Breast epithelium (tissue), 4 donors: ENCODE results near the gene GPR183. TPM values are rescaled to one million over a fixed set of nuclear protein-coding genes. Genes with fewer than 3 reads are reported as not detected.

Experiments
- DNase-seq, 2 donors: peaks; one replicate each; pipeline ENCODE4 v3.0.0-alpha.2; 2019; ENCODE audit warnings: low spot score in 2 of 2
- H3K27ac ChIP-seq, 2 donors: fragments of 200-600 bp; sonication (generic) in 1 of 2; one replicate each; pipeline ENCODE4 v1.5.1; 2016 to 2019; ENCODE audit warnings: mild to moderate bottlenecking in 1 of 2
- H3K27me3 ChIP-seq, 2 donors: fragments of 200-600 bp; sonication (generic) in 1 of 2; one replicate each; pipeline versions ENCODE4 v1.5.1 to v1.6.0; 2017 to 2019; ENCODE audit warnings: control low read depth in 1 of 2, mild to moderate bottlenecking in 1 of 2
- H3K36me3 ChIP-seq: fragments of 200-600 bp; one replicate; pipeline ENCODE4 v1.5.1; 2019
- H3K4me1 ChIP-seq, 2 donors: fragments of 200-600 bp; sonication (generic); one replicate each; pipeline ENCODE4 v1.5.1; 2016 to 2019; ENCODE audit warnings: control low read depth in 1 of 2
- H3K4me3 ChIP-seq, 3 donors: fragments of 200-600 bp; sonication (generic); 1 replicate in 2 of 3; 2 replicates in 1 of 3; pipeline ENCODE4 v1.5.1; 2016 to 2019; ENCODE audit warnings: mild to moderate bottlenecking in 3 of 3, moderate library complexity in 2 of 3
- H3K9me3 ChIP-seq, 2 donors: fragments of 200-600 bp; sonication (generic) in 1 of 2; one replicate each; pipeline ENCODE4 v1.5.1; 2016 to 2019; ENCODE audit warnings: control low read depth in 1 of 2
- POLR2A ChIP-seq: fragments of 450-650 bp; IDR thresholded peaks from one replicate; pipeline ENCODE4 v1.6.1; 2016; ENCODE audit warnings: antibody characterized with exemption, mild to moderate bottlenecking, moderate library complexity
- POLR2AphosphoS5 ChIP-seq, 3 donors: sonication (generic); formaldehyde crosslinking; IDR thresholded peaks; one replicate each; pipeline ENCODE4 v1.6.1; 2017; ENCODE audit warnings: antibody characterized with exemption in 3 of 3
- intact Hi-C: fragments of 100-400 bp; cut with DNase I; formaldehyde crosslinking; loops from one replicate; pipeline ENCODE4 v1.15.1; 2023; ENCODE audit warnings: low total_unique reads
- total RNA-seq, 3 donors: library from RNA; depleted of rRNA; stranded (reverse); fragments of >200 nt; gene quantifications; one replicate each; pipeline ENCODE4 v1.1.0, GENCODE V29; 2016
- TF ChIP-seq, protein P1 (sequence below), 3 donors: fragments of 450-650 bp; IDR thresholded peaks; one replicate each; pipeline ENCODE4 v1.5.1; 2016 to 2017; ENCODE audit warnings: antibody characterized with exemption in 3 of 3, mild to moderate bottlenecking in 3 of 3, moderate library complexity in 3 of 3

The GPR183 gene
- total RNA-seq, 3 donors from 2014 or later, result 10.2 to 30.1 (median 21.4) TPM

DNA sequence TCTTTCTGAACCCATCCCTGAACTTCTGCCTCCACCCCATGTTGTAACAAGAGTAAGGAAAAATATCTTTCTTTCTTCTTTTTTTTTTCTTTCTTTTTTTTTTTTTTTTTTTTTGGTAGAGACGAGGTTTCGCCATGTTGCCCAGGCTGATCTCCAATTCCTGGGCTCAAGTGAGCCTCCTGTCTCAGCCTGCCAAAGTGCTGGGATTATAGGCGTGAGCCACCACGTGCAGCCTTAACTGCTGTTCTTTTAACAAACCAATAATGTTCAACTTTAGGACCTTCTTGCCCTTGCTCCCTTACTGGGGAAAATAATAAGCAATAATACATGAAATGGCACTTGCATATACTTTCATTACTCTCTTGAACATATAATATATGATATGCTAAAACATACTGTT is 19.6 kb downstream of the GPR183 start:
- Histone ChIP-seq H3K36me3 (no peaks in the 10 kb centered on the region), H3K4me1 (no peaks in the 10 kb centered on the region), H3K4me3 (no peak overlapping the region), H3K9me3 (no peaks in the 10 kb centered on the region), H3K27me3 (no peaks in the 10 kb centered on the region), H3K27ac (no peak overlapping the region)
- intact Hi-C loops, result no loop called here
- DNase-seq, result no peak
- TF ChIP-seq POLR2A (no peak), POLR2AphosphoS5 (IDR thresholded peaks at IDR 0.05) (no peak)
- TF ChIP-seq, protein P1, sequence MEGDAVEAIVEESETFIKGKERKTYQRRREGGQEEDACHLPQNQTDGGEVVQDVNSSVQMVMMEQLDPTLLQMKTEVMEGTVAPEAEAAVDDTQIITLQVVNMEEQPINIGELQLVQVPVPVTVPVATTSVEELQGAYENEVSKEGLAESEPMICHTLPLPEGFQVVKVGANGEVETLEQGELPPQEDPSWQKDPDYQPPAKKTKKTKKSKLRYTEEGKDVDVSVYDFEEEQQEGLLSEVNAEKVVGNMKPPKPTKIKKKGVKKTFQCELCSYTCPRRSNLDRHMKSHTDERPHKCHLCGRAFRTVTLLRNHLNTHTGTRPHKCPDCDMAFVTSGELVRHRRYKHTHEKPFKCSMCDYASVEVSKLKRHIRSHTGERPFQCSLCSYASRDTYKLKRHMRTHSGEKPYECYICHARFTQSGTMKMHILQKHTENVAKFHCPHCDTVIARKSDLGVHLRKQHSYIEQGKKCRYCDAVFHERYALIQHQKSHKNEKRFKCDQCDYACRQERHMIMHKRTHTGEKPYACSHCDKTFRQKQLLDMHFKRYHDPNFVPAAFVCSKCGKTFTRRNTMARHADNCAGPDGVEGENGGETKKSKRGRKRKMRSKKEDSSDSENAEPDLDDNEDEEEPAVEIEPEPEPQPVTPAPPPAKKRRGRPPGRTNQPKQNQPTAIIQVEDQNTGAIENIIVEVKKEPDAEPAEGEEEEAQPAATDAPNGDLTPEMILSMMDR (IDR thresholded peaks at IDR 0.05), result no peak

DNA sequence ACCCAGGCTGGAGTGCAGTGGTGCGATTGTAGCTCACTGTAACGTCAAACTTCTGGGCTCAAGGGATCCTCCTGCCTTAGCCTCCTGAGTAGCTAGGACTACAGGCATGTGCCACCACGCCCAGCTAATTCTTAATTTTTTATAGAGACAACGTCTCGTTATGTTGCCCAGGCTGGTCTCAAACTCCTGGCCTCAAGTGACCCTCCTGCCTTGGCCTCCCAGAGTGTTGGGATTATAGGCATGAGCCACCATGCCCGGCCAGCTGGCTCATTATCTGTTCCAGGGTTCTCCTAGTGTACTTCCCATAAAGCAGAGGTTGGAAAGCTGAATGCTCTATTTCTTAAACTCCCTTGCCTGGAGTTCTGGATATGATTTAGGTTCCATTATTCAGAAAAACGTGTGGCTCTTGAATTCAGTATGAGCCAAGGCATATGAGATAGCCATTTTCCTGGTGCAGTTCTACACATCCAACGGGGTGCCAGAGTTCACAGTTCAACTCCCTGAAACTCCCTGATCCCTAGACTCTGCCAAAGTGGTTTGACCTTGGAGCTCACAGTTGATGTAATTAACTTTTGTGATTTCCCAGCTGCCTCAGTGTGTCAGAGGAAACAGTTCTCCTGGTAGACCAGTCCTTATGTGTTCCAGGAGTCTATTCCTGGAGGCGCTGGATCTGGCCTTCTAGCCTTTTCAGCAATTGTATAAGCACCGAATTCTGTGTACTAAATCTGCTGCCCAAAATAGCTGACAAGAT is 21.6 kb downstream of the GPR183 start:
- TF ChIP-seq POLR2A, result no peak
- Histone ChIP-seq H3K4me3 (no peak overlapping the region), H3K9me3 (no peaks in the 10 kb centered on the region), H3K4me1 (no peaks in the 10 kb centered on the region), H3K27me3 (no peaks in the 10 kb centered on the region), H3K36me3 (no peaks in the 10 kb centered on the region), H3K27ac (peak overlapping the region in 1 of 2 donors; percentile 33)
- no peak for DNase-seq
- intact Hi-C loops, result no loop called here

DNA sequence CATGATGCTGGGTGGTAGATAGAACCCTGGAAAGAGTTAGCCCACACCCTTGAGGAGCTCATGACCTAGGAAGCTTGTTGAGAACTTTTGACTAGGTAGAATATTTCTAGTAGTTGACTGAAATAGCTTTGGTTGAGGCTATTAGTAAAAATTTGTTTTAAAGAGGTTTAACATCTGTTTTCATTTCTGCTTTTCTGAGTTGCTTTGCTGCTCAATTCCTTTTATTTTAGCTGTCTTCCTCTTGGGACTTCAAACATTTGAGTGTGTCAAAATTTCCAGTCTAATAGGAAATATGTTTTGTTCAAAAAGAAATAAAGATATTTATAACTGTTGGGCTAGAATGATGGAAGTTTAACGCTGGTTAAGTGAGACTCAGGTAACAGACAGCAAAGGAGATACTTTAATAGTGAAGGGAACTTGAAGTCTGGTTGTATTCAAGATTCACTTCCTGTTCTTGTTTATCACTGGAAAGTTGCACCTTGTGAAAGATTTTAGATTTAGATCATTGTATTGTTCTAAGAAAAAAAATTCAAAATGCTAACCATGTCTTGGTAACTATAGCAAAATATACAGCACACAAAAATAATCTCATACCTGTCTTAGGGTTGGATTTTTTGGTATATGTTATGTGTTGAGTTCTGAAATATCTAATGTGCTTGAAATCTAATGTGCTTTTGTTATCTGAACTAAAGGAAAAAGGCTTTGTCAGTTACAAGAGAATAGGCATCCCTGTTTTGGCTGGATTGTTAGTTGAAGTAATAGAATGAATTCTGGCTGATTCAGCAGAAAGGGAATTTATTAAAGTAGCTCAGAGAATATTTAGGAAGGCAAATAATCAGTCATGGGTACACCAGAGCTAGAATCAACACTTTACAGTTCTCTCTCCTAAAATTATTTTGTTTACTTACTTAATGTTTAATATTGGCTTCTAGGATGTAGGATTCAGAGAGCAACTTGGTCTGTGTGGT is 24.7 kb downstream of the GPR183 start:
- Histone ChIP-seq H3K9me3 (no peaks in the 10 kb centered on the region), H3K27me3 (no peaks in the 10 kb centered on the region), H3K27ac (peak overlapping the region; percentile 40 to 80), H3K36me3 (no peaks in the 10 kb centered on the region), H3K4me1 (no peaks in the 10 kb centered on the region), H3K4me3 (no peak overlapping the region)
- TF ChIP-seq POLR2AphosphoS5 (IDR thresholded peaks at IDR 0.05), result no peak
- TF ChIP-seq, protein P1 (IDR thresholded peaks at IDR 0.05), result no peak
- no peak for TF ChIP-seq POLR2A
- intact Hi-C loops, result no loop called here
- no peak for DNase-seq

DNA sequence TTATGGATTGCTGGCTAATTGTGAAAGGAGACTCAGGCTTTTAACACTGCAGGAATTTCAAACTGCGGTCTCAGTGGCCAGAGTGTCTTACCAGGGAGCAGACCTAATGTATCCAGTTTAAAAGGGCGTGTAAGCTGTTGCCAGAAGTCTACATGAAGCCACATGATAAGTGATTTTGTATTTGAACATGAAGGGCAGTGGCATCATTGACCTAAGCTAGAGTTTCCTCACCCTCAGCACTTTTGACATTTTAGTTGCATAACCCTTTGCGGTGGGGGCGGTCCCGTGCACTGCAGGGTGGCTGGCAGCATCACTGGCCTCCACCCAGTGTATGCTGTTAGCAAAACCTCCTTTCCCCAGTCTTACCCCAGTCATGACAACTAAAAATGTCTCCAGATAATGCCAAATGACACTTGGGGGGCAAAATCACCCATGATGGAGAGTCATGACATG is 25.4 kb downstream of the GPR183 start:
- DNase-seq, result no peak
- Histone ChIP-seq H3K4me1 (no peaks in the 10 kb centered on the region), H3K27me3 (no peaks in the 10 kb centered on the region), H3K36me3 (no peaks in the 10 kb centered on the region), H3K27ac (peak overlapping the region; percentile 40 to 80), H3K4me3 (no peak overlapping the region), H3K9me3 (no peaks in the 10 kb centered on the region)
- intact Hi-C loops, result no loop called here
- TF ChIP-seq, protein P1 (IDR thresholded peaks at IDR 0.05), result no peak
- TF ChIP-seq POLR2A, result no peak
- TF ChIP-seq POLR2AphosphoS5 (IDR thresholded peaks at IDR 0.05), result peak in 2 of 3 donors; percentile 59 to 82

DNA sequence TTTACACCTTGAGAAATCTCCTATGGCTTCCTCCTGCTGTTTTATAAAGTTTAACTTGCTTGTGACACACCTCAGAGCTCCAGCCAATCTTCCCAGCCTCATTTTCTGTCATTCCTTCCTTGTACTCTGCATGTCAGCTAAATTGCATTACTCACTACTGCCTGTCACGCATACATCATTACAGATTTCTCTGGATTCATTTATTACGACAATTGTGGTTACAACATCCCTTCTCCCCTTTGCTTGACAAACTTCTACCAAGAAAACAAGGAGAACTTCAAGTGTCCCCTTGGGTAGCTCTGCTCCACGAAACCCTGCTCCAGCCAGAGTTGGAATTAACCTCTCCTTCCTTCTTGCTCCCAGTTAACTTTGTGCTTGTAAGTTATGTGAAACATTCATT is 27.0 kb downstream of the GPR183 start:
- intact Hi-C loops, result no loop called here
- H3K9me3 ChIP-seq, result no peaks in the 10 kb centered on the region
- no peak for DNase-seq
- peak overlapping the region; percentile 15 to 57 for H3K27ac ChIP-seq
- H3K4me1 ChIP-seq, result no peaks in the 10 kb centered on the region
- no peaks in the 10 kb centered on the region for H3K27me3 ChIP-seq
- H3K4me3 ChIP-seq, result no peak overlapping the region
- TF ChIP-seq, protein P1 (IDR thresholded peaks at IDR 0.05), result no peak
- TF ChIP-seq POLR2A (no peak), POLR2AphosphoS5 (IDR thresholded peaks at IDR 0.05) (no peak)
- no peaks in the 10 kb centered on the region for H3K36me3 ChIP-seq
